ENCODE measurements around the gene TAS1R3.

Gene TAS1R3

DNA sequence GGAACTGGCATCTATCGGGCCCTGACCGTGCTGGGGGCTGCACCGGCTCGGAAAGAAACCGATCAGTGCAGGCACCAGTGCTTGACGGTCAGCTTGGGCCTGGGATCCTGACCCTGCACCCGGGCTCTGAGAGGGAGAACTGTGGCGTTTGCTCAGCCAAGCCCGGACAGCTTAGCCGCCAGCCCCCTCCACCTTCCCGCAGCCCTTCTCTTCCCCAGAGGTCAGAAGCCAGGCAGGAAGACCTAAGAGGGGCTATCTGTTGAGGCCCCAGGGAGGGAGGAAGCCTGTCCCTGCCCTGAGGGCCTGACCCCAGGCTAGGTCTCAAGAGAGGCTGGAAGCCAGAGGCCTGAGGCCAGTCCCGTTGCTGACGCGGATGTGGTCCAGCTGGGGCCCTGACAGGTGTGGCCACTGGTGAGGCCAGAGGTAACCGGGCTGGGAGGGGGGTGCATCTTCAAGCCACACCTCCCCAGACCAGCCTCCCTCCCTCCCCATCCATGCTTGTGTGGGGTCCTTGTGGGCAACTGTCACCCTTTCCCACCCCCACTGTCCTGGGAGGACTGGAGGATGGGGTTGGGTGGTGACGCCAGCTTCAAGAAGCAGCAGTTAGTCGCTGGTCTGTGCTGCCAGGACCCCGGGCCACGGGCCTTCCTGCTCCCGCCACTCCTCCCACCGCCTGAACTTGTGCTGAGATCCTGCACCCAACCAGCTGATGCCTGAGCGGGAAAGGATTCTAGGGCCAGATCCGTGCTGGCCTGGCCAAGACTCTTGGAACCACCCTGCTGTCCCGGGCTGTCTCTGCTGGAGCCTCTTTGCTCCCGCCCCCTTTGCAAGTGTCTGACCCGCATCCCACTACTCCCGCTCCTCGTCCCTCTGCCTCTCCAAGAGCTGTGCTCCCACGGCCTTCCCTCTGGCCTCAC lies 20.7 kb downstream of the TAS1R3 start:
- no peak for DNase-seq (ENCODE audit: low read depth in 4 of 4, low spot score in 1 of 4)

DNA sequence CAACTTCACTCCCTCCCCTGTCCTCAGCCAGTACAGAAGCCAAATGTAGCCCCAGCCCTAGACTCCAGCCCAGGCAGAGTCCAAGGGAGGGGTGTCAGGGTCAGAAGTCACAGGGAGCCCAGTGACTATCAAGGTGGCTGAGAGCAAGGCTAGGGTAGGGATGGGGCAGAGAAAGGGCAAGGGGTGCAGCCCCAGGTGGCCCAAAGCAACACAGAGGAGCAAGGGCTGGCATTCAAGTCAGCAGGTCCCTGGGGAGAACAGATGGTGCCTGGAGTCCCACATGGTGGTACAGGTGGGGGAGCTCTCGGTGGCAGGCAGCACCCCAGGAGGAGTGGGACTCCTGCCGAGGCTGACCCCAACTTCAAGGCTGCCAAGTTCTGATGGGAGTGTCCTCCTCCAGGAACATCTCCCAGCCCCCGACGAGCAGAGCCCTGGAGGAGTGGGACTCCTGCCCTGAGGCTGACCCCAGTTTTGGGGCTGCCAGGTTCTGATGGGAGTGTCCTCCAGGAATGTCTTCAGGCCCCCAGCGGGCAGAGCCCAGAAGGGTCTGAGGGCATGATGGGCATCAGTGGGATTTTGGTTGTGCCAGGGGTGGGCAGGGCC lies 21.8 kb downstream of the TAS1R3 start:
- DNase-seq (ENCODE audit: low read depth in 4 of 4, low spot score in 1 of 4): no peak

DNA sequence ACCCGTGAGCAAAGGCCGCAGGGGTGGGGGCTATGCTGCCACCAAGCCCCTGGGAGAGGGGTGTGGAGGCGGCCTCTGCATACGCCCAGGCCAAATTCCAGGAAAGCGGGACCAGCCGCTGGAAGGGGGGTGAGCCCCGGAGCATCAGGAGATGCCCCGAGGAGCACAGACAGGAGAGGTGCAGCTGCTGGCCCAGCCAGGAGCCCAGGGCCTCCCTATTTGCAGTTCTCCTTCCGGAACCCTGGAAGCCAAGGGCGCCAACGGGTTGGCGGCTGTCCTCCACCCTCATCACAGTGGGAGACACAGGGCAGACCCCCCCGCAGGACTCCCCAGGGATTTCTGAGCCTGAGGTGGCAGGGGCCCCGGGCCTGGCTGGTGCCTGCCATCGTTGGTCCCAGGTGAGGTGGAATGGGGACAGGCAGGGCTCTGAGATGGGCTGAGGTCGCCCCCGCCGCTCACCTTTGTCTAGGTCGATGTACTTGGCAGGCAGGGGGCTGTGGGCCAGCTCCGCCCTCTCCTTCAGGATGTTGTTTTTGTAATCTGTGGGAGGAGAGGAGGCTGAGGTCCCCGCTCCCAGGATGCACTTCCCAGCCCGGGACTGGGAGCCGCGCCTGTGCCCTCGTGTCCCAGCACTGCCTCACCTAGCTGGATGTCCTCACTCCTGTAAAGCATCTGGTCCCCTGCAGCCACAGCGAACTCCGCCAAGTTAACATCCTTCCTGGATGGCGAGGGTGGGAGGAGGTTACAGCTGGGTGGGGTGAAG lies 22.5 kb downstream of the TAS1R3 start:
- DNase-seq (ENCODE audit: low read depth in 4 of 4, low spot score in 1 of 4): no peak

DNA sequence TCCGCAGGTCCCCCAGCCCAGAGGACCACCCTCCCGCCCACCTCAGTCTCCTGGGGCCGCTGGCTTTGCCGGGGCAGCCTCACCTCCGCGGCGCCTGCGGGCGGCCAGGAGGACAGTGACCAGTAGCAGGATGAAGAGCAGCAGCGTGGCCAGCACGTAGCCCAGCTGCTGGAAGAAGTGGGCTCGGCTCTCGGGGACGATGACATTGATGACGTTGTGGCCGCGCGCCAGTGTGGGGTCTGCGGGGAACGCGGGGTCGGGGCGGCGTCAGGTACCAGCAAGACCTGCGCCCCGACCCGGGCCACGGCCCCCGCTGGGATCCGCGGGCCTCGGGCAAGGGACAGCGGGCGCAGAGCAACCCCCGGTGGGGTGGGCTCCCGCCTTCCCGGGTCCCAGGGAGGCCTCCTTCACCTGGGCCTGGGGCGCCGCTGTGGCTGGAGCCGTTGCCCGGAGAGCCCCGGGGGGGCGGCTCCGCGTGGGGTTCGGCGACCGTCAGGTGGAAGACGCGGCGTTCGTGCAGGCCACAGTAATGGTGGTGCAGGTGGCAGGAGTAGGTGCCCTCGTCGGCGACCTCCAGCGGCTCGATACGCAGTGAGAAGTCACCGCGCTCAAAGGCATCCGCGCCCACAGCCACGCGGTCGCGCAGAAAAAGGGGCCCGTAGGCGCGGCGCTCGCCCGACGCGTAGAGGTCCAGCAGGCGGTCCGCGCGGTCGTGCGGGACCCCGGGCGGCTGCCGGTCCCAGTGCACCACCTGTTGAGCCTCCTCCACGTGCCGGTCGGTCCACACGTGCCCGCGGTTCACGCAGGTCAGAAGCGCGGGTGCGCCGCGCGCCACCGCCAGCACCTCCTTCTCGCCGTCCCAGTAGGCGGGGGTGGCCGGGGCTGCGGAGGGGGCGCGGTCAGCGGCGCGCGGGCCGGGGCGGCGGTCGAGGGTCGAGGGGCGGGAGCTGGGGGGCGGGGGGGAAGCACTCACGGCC lies 23.5 kb downstream of the TAS1R3 start:
- no peak for DNase-seq (ENCODE audit: low read depth in 4 of 4, low spot score in 1 of 4)

DNA sequence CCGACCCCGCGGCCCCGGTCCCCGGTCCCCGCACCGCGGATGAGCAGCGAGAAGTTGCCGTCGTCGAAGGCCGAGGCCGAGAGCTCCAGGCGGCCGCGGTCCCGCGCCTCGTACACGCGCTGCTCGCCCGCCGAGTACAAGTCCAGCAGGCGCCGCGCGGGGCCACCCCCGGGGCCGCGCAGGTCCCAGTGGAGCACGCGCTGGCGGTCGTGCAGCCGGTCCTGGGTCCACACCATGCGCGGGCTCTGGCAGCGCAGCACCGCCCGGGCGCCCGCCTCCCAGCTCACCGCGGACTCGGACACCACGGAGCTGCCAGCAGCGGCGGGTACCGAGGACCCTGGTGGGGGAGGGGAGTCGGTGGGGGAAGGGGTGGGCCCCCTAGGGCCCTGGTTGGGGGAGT lies 24.3 kb downstream of the TAS1R3 start:
- no peak for DNase-seq (ENCODE audit: low read depth in 4 of 4, low spot score in 1 of 4)

DNA sequence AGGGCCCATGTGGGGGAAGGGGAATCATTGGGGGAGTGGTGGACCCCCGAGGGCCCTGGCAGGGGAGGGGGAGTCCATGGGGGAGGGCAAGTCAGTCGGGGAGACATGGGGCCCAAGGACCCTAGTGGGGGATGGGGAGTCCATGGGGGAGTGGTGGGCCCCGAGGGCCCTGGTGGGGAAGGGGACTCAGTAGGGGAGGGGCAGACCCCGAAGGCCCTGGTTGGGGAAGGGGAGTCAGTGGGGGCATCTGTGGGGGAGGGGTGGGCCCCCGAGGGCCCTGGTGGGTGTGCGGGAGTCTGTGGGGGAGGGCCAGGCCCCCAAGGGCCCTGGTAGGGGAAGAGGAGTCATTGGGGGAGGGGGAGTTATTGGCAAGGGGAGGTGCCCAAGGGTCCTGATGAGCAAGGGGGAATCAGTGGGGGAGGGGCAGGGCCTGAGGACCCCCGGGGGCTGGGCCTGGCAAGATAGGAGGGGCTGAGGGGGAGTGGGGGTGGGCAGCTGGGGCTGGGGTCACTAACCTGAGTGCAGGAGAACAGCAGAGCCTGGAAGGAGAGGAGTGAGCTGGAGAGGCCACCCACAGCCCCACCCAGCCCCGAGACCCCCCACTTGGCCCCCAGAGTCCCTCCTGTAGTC lies 25.2 kb downstream of the TAS1R3 start:
- DNase-seq (ENCODE audit: low read depth in 4 of 4, low spot score in 1 of 4): no peak

DNA sequence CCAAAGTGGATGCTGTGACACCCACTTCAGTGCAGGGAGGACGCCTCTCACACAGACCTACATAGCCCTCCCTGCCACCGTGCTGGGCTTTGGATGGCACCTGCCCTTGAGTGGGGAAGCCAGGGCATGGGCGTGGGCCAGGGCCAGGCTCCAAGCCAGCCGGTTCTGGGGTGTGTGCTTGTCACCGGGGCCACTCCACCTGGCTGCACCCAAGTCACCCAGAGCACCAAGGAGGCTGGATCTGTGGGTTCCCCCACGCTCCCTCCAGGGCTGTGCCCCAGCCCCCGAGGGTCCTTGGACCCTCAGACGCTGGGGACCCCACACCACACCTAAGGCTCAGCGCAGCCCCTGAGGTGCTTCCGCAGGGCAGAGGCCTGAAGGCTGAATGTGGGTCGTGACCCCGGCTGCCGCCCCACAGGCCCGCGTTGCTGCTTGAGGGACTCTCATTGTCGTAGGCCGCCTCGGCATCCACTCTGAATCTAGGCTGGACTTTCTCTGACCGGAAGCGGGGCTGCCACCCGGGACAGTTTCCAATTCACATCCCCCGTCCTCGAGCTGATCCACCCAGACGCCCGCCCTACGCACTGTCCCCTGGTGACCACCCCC lies 25.8 kb downstream of the TAS1R3 start:
- no peak for DNase-seq (ENCODE audit: low read depth in 4 of 4, low spot score in 1 of 4)

DNA sequence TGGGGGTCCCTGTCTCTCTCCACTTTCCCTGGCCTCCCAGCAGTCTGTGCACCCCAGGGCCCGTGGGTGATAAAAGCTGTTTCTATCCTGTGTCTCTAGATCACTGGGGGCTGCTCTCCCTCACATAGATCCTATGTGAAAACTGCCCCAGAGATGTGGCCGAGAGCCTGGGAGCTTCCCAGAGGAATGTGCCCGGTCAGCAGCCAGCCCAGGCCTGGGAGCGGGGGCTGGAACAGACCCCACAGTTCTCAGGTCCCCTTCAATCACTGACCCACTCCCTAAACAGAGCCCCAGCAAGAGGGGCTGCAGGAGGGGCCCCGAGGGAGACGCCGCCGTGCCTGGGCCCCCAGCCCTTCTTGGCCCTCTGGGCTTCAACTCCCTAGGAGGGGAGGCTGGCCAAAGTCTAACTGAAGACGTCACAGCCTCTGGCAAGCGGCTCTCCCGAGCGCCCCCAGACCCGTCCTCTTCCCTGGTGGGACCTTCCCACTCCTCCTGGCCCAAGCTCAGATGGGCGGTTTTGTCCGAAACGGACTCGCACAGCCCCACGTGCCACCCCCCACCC lies 26.9 kb downstream of the TAS1R3 start:
- DNase-seq (ENCODE audit: low read depth in 4 of 4, low spot score in 1 of 4): no peak

DNA sequence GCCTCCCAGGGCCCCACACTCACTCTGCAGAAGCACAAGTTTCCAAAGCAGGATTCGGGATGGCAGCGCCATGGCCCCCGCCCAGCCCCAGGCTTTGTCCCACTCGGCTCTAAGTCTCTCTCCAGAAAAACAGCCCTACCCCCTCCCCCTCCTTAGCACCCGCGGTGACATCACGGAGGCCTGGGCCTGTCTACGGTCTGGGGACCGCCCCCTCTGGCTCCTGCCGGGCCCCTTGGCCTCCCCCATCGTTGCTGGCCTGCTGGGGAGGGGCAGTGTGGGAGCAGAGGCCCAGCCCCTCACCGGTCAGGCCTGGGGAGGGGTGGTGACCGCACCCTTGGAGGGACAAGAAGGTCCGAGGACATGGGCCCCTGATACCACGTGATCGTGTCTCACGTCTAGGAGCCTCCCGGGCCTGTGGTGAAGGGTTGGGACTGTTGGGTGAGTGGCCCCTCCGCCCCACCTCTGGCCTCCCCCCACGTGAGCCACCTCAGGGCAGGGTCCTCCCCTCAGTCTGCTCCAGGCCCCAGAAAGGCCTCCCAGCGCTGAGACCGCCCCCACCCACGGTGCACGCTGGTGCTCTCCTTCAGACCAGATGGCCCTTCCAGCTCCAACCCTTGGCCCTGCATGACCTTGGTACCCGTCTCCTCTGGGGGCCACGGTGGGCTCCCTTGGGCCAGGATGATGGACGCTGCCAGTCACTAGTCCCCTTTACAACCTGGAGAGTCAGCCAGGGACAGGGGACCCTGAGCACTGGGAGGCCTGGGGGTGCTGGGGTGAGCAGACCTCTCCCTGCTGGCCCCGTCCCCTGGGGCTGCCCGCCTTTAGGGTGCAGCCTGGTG lies 27.6 kb downstream of the TAS1R3 start, which contains the start of gene MXRA8:
Gene MXRA8 (minus strand): TSS at position 123 of the 839 bp plus-strand sequence. CDS start 51 bp downstream, at position 72.
- DNase-seq (ENCODE audit: low read depth in 4 of 4, low spot score in 1 of 4): no peak

DNA sequence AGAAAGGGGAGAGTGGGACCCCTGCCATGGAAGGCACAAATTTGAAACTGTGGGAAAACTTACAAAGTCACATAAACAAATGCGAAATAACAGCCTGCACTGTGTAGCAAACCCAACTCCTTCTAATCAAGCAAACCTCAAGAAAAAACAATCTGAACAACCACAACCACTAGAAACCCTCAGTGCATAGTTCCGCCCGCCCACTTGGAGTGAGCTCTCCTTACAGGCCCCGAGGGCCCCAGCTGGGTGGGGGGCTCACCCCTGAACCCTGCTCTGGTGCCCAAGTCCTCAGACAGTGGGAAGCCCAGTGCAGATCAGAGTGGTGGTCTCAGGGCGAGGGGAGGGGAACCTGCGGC lies 28.2 kb downstream of the TAS1R3 start:
- DNase-seq (ENCODE audit: low read depth in 4 of 4, low spot score in 1 of 4): no peak

DNA sequence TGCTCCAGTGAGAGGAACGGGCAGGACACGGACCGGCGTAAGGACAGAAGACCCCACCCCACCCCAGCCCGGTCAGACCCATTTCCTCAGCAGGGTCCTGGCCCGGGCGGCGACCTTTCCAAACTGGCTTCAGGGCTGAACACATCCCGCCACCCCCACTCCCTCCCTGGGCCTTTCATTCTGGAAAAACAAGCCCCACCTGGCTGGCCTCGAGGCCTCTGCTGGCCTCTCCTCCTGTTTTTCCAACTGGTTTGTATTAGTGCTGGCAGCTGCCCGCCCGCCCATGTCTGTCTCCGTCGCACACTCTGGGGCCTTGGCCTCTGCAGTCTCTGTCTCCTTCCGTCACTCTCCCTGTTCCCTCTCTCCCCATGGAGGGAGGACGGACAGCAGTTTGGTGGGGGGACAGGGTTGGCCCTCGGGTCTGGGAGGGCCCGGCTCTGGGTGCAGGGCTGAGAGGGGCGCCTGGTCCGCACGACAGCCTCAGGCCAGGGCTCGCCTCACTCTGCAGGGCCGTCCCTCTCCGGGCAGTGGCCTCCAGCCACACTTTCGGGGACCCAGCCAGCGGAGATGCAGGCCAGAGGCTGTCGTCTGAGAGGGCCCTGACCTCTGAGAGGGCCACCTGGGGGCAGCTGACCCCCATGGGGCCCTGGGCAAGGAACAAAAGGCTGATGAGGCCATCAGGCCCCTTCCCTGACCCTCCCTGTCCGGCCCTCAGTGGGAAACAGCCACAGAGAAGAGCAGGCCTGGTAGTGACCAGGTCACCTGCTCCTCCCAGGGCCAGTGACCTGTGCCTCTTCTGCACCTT lies 28.8 kb downstream of the TAS1R3 start:
- no peak for DNase-seq (ENCODE audit: low read depth in 4 of 4, low spot score in 1 of 4)

DNA sequence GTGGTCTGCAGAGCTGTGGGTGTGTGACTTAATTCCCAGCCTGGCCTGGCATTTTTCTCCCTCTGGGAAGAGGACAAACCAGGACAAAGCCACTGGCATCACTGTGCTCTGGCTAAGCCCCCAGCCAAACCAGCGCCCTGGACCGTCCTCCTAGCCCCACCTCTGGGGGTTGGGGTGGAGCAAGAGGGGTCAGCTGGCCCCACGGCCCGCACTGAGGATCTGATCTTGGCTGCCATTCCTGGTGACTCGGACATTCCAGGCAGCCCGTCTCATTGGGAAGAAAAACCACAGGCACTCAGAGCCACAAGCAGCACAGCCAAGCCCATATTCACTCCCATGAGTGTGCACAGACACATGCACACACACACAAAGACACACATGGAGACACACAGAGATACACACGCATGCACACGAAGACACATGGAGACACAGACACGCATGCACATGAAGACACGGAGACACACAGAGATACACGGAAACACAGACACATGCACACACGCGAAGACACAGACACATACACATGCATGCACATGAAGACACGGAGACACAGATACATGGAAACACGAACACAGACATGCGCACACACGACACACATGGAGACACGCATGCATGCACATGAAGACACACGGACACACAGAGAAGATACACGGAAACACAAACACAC lies 29.6 kb downstream of the TAS1R3 start:
- no peak for DNase-seq (ENCODE audit: low read depth in 4 of 4, low spot score in 1 of 4)

DNA sequence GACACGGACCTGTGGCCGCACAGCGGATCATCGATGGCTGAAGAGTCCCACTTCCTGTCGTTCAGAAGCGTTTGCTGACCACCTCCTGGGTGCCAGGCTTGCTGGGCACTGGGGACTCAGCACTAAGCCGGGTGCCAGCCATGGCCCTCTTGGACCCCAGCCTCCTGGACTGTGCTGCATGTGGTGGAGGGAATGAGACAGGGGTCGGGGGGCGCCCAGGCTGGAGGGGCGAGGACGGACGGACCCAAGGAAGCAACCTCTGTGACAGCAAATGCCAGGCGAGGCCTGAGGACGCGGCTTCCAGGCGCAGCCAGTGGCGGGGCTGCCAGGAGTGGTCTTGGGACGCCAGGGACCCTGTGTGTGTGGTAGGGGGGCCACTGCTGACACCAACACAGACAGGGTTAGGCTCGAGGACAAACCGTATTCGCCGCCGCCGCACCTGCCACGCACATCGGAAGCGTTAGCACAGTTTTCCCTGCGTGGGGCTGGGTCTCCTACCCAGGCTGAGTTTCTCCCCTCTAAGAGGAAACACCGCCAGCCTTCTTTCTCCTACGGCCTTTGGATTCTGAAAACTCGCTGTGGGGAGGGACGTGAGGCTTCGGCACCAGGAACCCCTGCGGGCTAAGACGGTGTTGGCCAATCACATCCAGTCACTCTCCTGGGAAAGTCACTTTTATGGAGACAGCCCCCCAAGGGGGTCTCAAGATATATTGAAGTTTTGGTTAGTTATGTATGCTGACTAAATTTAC lies 30.3 kb downstream of the TAS1R3 start:
- no peak for DNase-seq (ENCODE audit: low read depth in 4 of 4, low spot score in 1 of 4)

DNA sequence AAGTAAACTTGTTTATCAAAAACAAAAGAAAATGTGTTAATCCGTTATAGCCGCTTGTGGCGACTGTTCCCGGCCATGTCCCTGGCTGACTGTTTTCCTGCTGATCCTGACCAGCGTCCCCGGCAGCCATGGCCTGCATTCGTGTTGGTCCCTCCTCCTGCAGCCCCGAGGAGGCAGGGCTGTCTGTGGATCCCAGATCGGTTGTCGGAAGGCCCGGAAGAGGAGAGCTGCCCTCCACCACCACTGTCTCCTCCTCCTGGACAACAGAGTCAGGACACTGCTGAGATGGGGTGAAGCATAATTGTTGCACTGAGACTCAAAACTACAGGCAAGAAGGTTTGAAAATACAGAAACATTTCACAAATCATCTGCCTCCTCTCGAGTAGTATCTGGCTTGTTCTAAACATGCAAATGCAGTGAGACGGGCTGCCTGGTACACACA lies 30.9 kb downstream of the TAS1R3 start:
- no peak for DNase-seq (ENCODE audit: low read depth in 4 of 4, low spot score in 1 of 4)

DNA sequence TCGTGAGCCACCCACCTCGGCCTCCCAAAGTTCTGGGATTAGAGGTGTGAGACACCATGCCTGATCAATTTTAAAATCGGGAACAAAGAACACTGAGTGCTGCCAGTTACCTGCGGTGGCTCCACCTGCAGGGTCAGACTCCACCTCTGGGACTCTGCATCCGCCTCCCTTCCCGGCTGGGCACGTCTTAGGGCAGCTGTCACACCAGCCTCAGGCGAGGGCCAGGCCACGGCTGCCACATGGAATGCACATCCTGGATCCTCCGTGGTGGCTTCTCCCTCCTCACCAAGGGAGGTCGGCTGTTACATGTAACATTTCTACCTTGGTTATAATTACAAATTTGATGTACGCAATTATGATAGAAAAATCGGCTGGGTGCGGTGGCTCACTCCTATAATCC lies 33.2 kb downstream of the TAS1R3 start:
- DNase-seq (ENCODE audit: low read depth in 4 of 4, low spot score in 1 of 4): no peak

DNA sequence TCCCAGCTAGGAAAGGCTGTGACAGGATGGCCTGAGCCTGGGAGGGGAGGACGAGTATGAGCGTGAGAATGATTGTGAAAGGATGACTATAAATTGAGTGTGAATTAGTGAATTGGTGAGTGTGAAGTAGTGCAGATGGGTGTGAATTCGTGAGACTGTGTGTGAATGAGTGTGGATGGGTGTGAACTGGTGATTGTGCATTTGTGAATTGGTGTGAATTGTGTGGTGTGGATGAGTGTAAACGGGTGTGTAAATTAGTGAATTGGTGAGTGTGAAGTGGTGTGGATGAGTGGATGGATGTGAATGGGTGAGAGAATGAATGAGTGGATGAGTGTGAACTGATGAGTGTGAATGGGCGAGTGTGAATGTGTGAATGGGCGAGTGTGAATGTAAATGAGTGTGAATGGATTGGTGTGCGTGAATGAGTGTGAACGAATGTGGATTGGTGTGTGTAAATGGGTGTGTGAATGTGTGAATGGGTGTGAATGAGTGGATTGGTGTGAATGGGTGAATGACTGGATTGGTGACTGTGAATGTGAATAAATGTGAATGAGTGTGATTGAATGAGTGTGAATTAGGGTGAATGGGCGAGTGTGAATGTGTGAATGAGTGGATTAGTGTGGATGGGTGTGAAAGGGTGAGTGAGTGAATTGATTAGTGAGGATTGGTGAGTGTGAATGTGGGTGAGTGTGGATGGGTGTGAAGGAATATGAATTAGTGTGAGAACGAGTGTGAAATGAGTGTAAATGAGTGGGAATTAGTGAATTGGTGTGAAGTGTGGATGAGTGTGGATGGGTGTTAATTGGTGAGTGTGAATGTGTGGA lies 35.0 kb downstream of the TAS1R3 start:
- no peak for DNase-seq (ENCODE audit: low read depth in 4 of 4, low spot score in 1 of 4)
